ENCODE data around the gene CAMSAP1.

The CAMSAP1 gene

GRCh38 chr9:135933114-135933513 is 25.8 kb upstream of the CAMSAP1 start:
- TF ChIP-seq CTCF (IDR thresholded peaks at IDR 0.05; ENCODE audit: control insufficient read depth, extremely low read depth, insufficient read depth), result no peak
- H3K4me3 ChIP-seq (ENCODE audit: low read depth, low read length), result no peak overlapping the region
- DNase-seq (ENCODE audit: low read depth), result no peak

- TF ChIP-seq CTCF (IDR thresholded peaks at IDR 0.05; ENCODE audit: control insufficient read depth, extremely low read depth, insufficient read depth), result no peak
- DNase-seq (ENCODE audit: low read depth), result no peak
- no peak overlapping the region for H3K4me3 ChIP-seq (ENCODE audit: low read depth, low read length)
Observed at GRCh38 chr9:135932656-135933055, 25.3 kb upstream of the CAMSAP1 start.

- H3K4me3 ChIP-seq (ENCODE audit: low read depth, low read length), result no peak overlapping the region
- no peak for TF ChIP-seq CTCF (IDR thresholded peaks at IDR 0.05; ENCODE audit: control insufficient read depth, extremely low read depth, insufficient read depth)
- no peak for DNase-seq (ENCODE audit: low read depth)
Observed at GRCh38 chr9:135931349-135931820, 24.0 kb upstream of the CAMSAP1 start.

- DNase-seq (ENCODE audit: low read depth), result no peak
- TF ChIP-seq CTCF (IDR thresholded peaks at IDR 0.05; ENCODE audit: control insufficient read depth, extremely low read depth, insufficient read depth), result no peak
- no peak overlapping the region for H3K4me3 ChIP-seq (ENCODE audit: low read depth, low read length)
Observed at GRCh38 chr9:135930446-135931345, 23.4 kb upstream of the CAMSAP1 start.

GRCh38 chr9:135929656-135930445 is 22.5 kb upstream of the CAMSAP1 start:
- H3K4me3 ChIP-seq (ENCODE audit: low read depth, low read length), result no peak overlapping the region
- no peak for DNase-seq (ENCODE audit: low read depth)
- no peak for TF ChIP-seq CTCF (IDR thresholded peaks at IDR 0.05; ENCODE audit: control insufficient read depth, extremely low read depth, insufficient read depth)

- TF ChIP-seq CTCF (IDR thresholded peaks at IDR 0.05; ENCODE audit: control insufficient read depth, extremely low read depth, insufficient read depth), result no peak
- no peak for DNase-seq (ENCODE audit: low read depth)
- no peak overlapping the region for H3K4me3 ChIP-seq (ENCODE audit: low read depth, low read length)
Observed at GRCh38 chr9:135928731-135929655, 21.6 kb upstream of the CAMSAP1 start.
